Activated CD4-positive, CD25-positive, alpha-beta regulatory T cell (primary cell): ENCODE data around the gene NUP210.
"Not testable (repeated sequence)": the region's sequence is repeated elsewhere in the genome, so short reads cannot be mapped to it uniquely, and the experiment has no call there.

ENCODE experiments used
- DNase-seq, 4 experiments: peaks; one replicate each; lab custom pipeline; 2025; lab: John Stamatoyannopoulos, UW

The NUP210 gene

DNA sequence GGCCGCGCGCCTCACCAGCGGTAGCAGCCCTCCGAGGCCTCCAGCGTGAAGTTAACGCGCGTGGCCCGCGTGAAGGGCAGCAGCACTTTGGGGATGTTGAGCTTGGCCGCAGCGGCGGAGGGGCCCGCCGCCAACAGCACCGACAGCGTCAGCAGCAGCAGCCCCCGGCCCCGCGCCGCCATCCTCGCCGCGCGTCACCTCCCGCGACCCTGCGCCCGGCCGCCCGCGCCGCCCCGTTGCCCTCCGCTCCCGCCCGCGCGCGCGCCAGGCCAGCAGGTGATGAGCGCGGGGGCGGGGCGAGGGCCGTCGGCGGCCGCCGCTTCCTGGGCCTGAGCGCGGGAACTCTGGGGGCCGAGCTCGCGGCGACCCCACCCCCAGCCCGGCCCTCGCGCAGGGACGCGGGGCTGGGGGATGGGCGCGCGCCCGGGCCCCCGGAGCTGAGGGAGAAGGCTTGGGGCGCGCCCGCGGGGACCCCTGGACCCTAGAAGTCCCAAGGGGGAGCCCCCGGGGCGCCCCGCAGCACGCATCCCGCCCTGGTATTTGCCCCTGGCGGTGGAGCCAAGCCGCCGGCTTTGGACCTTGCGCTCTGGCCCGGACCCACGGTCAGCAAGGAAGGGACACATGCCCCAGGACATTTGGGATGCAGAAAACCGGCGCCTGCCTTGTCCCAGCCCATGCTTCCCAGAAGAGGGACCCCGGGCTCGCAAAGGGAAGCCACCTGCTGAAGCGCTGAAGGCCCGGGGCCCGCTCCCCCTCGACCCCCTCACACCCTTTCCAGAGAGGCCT lies at the start of gene NUP210:
NUP210 (minus strand) TSS at position 278 of the 786 bp plus-strand sequence; CDS start at position 182, 96 bp downstream.
- DNase-seq, result peak; percentile 25 to 43 (median 32)

DNA sequence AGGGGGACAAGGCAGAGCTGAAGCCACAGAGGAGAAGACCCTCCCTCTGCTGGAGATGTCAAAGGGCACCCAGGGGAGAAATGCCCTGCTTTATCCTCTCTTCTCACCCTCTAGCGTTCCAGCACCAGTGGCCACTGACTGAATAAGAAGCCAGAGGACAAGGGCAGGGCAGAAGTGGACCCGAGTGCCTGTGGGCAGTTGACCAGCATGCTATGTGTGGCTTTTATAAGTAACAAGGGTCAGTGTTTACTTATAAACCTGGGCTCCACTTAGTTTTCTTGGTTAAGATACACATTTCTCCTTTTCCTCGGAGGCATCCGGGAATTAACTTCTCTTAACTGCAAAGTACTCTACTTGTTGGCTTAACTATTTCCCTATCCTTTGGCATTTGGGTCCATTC lies 46.7 kb upstream of the NUP210 start:
- no peak for DNase-seq

DNA sequence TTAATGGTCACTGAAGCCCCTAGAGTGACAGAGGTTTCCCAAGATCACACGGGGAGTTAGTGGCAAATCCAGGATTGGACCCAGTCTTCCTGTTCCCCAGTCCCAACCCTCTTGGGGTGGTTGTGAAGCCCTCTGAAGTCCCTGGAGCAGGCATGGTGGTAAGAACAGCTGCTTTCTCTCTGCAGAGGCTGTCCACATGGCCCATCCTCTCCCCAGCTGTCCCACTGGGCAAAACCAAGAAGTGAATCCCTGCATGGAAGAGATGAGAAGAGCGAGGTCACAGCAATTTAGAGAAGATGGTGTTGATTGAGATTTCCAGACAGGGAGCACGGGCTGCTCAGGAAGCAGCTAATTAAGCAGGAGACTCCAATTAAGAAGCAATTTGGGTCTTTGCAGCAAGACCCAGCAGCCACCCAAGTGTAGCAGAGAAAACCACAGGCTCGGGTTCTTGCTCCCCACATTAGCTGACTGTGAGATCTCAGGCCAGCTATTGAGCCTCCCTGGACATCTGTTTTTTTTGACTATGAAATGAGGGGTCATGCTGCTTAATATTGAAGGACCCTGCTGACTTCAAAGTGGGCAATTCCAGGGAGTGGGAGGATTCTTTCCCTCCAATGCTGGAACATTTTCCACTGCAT lies 45.2 kb upstream of the NUP210 start:
- no peak for DNase-seq

DNA sequence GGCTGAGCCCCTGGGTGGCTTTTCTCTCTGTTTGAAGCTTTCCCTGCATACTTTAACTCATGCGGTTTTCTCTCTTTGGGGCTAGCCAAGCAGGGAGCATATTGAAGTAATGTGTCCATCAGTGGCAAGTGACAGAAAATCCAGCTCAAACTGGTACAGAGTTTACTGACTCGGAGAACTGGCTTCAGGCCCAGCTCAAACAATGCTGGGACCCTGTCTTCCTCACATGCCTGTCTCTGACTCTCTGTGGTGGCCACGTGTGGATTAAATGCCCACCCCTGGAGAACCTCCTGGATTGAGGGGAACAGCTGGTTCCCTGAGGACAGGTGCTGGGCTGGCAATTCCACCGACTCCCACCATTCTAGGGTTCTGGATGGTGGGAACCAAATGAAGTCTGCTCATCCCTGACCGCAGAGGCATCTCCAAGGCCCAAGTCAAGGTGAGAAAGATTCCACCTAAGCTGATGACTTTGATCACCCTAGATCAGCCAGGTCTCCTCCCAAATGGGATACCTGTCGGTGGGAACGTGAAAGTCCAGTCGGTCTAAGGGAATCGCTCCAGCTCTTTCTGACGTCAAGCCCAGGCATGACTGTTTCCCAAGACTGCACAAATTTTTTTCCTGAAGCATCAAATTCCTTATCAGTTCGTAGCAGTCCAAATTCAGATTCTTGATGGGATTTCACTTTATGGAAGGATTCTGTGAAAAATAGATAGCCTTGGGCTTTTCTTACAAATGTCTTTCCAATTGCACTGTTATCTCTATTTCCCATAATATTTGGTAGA lies 43.7 kb upstream of the NUP210 start:
- DNase-seq, result no peak

DNA sequence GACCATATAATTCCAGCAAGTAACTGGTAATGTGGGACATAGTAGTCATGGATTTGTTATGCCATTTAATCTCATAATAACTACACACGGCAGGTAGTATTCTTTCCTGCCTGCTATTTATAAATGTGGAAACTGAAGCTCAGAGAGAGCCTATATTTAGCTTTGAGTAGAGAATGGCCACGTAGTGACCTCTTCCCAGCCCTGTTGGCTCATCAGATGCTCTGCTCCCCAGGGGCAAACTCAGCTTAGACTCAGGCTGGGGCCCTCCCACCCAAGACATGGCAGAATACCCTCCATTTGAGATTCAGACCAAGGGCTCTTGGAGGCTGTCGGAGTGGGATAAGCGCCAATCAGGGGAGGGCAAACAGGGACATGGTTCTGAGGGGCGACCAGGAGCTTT lies 42.7 kb upstream of the NUP210 start:
- DNase-seq, result no peak

DNA sequence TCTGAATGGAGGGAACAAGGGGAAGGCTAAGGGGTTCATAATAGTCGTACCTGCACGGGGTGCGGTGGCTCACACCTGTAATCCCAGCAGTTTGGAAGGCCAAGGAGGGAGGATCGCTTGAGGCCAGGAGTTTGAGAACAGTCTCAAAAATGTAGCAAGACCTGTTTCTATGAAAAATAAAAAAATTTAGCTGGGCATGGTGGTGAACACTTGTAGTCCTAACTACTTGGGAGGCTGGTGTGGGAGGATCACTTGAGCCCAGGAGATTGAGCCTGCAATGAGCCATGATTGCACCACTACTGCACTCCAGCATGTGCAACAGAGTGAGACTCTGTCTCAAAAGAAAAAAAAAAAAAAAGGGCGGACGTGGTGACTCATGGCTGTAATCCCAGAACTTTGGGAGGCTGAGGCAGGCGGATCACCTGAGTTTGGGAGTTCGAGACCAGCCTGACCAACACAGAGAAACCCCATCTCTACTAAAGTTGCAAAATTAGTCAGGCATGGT lies 42.1 kb upstream of the NUP210 start:
- no peak for DNase-seq

DNA sequence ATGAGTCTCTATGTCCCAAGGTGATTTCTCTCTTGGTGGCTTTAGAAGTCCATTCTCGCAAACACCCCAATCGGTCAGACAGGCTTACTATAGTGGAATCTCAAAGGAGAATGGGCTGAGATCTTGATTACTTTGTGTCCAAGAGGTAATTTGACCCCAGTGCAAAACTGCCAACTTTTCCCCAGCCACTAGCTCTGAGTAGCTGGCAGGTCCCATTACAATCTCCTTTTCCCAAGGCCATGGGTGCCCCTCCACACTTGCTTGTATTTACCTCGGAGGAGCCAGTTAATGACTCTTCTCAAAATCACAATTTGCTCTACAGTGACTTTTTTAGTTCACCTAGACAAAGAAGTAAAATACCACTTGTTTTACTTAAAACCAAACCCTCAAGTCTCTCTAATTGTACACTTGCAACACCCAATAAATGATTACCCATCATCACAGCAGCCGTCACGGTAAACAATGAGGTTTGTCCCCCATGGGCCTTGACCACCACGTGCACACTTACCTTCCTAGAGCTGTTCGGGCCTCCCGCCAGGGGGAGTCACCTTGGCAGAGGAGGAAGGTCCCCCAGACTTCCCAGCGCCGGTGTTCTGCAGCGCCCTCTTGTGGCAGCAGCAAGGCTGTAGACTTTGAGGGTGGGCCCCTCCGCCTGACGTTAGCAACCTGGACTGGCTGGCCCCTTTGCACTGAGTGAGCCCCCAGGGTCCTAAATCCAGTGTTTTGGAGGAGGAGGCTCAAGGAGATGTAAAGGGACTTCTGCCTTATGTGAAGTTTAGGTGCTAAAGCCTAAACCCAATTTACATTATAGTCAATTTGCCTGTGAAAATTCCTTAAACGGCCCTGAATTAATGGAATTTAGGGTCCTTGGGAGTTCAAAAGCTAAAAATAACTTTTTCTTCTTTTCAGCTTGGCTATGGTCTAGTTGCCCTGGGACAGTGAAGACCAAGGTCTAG lies 41.3 kb upstream of the NUP210 start:
- peak; percentile 30 to 57 (median 46) for DNase-seq

DNA sequence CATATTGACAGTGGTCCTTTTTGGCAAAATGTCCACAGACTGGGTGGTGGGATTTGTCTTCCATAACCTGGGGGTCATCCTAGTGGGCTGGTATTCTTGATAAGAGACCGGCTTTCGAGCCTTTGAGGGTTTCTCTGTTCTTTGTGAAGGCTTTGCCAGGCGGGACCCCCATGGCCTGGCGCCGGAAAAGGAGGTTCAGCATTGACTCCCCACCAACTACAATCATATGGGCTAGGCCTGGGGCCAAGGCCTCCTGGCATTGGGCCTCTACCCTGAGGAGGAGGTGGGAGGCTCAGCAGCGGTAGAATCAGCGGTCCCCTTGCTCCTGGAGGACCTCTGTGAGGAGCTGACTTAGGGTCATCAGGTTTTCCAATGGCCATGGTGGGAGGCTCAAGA lies 40.2 kb upstream of the NUP210 start:
- no peak for DNase-seq

DNA sequence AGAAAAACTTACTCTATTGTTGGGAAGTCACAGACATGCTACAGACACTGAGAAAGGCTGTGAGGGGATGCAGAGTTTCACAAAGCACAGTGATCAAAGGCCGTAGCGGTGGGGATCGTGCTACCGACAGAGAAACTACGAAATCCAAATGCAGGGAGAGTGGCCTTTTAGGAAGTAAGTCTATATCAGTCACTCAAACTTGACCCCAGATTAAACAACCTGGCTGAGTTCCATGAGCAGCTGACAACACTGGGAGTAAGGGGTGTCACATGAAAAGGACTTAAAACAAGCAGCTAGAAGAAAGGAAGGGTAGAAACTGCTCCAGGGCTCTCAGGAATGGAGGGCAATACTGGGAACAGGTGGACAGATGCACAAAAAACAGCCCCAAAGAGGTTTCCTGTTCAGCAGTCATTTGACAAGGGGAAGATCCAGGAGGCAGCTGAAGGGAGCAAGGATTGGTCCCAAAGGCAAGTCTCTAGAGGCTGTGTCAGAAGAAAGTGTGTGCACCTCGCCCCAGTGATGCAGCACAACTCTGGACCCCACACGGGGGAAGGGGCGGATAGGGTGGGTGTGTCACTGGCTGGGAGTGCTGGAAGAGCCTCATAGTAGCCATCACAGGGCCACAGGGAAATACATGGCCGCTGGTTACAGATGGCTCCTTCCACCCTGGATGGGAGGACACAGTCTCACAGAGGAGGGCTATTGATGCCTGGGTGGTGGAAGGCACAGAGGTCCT lies 39.7 kb upstream of the NUP210 start:
- no peak for DNase-seq

DNA sequence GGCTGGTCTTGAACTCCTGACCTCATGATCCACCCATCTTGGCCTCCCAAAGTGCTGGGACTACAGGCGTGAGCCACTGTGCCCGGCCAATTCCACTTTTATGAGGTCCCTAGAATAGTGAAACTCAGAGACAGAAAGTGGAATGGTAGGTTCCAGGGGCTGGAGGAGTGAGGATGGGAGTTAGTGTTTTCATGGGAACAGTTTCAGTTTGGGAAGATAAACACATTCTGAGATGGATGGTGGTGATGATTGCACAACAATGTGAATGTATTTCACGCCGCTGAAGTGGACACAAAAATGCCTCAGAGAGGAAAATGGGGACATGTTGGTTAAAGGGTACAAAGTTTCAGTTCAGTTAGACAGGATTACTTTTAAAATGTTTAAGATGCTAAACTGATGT lies 37.5 kb upstream of the NUP210 start:
- no peak for DNase-seq

DNA sequence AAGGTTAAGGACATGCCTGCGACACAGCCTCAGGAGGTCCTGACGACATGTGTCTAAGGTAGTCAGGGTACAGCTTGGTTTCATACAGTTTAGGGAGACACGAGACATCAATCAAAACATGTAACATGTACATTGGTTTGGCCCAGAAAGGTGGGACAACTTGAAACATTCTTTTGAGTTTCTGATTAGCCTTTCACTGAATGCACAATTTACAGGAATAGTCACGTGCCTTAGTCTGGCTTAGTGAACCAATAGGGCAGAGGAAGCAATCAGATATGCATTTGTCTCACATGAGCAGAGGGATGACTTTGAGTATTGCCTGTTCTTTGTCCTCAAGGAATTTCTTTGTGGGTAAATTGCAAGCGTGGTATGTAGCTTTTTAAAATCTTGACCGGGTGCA lies 35.5 kb upstream of the NUP210 start:
- no peak for DNase-seq

DNA sequence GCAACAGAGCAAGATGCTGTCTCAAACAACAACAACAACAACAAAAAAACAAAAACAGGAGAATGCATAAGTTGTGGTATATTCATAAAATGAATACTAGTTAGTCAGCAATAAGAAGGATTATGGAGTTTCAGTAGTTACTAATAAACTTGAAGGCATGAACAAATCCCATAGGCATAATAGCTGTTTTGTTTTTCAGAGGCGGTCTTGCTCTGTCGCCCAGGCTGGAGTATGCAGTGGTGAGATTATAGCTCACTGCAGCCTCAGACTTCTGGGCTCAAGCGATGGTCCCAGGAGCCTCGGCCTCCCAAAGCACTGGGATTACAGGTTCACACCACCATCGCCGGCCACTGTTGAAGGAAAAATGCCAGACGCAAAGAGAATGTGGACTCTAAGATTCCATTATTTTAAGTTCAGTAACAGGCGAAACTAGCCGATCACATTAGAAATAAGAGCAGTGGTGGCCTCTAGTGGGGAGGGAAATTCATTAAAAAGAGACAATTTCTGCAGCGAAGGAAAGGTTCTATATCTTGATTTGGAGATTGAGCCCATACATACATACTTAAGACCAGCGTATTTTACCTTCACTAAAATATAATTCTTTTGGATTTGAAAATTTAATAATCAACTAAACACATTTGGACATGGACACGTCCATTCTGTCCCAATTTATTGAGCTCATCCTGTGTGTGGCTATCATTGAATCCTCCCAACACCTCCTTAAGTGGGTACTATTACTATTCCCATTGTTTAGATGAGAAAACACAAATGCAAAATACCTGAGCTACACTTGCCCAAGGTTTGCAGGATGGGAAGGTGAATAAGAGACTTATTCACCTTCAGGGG lies 32.6 kb upstream of the NUP210 start:
- peak in 1 of 4 experiments; percentile 11 for DNase-seq

DNA sequence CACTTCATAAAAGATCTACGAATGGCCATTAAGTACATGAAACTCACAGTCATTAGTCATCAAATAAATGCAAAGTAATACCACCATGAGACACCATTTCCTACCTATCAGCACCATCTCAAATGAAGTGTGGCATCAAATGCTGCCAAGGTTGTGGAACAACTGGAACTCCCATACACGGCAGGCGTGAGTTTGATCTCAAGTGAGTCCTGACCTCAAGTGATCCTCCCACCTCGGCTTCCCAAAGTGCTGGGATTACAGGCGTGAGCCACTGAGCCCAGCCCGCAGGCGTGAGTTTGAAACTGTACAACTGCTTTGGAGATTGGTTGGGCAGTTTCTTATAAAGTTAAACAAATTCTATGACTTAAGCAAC lies 31.2 kb upstream of the NUP210 start:
- DNase-seq, result peak in 1 of 4 experiments; percentile 22

DNA sequence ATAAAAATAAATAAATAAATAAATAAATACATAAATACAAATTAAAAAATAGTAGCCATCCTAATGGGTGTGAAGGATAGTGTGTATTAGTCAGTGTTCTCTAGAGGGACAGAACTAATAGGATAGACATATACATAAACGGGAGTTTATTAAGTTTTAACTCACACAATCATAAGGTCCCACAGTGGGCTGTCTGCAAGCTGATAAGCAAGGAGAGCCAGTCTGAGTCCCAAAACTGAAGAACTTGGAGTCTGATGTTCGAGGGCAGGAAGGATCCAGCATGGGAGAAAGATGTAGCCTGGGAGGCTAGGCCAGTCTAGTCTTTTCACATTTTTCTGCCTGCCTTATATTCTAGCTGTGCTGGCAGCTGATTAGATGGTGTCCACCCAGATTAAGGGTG lies 22.8 kb upstream of the NUP210 start:
- not testable (repeated sequence) for DNase-seq

DNA sequence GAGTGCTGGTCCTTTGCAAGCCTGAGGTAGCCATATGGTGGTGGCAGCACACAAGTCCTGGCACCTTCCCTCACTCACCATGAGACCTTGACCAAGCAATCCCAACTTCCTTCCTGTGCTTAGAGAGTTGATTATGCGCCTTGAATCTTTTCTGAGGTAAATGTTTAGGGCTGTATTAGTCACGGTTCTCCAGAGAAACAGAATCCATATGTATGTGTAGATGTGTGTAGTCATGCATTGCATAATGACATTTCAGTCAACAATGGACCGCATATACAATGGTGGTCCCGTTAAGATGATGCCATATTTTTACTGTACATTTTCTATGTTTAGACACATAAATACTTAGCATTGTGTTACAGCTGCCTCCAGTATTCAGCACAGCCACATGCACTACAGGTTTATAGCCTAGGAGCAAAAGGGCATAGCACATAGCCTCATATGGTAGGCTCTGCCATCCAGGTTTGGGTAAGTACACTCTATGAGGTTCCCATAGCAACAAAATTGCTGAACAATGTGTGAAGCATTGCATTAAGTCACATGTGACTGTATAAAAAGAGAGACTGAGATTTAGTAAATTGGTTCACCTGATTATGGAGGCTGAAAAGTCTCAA lies 20.2 kb upstream of the NUP210 start:
- no peak for DNase-seq

DNA sequence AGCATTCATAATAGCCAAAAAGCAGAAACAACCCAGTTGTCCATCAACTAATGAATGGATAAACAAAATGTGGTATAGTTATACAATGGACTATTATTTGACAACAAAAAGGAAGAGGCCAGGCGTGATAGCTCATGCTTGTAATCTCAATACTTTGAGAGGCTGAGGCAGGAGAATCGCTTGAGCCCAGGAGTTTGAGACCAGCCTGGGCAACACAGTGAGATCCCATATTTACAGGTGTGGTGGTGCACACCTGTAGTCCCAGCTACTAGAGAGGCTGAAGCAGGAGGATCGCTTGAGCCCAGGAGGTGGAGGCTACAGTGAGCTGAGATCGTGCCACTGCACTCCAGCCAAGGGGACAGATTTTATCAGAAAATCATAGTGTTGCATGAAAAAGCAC lies 16.1 kb upstream of the NUP210 start:
- DNase-seq, result not testable (repeated sequence)

DNA sequence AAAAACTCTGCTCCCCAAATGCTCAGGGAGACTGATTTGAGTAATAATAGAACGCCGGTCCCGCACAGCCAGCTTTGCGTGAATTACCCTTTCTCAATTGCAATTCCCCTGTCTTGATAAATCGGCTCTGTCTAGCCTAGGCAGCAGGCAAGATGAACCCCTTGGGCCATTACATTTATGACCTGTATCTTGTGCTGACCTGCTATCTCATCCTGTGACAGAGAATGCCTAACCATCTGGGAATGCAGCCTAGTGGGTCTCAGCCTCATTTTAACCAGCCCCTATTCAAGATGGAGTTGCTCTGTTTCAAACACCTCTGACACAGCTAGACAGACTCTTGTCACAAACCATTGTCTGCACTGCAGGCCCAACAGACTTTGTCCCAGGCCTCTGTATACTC lies 13.8 kb upstream of the NUP210 start:
- no peak for DNase-seq

DNA sequence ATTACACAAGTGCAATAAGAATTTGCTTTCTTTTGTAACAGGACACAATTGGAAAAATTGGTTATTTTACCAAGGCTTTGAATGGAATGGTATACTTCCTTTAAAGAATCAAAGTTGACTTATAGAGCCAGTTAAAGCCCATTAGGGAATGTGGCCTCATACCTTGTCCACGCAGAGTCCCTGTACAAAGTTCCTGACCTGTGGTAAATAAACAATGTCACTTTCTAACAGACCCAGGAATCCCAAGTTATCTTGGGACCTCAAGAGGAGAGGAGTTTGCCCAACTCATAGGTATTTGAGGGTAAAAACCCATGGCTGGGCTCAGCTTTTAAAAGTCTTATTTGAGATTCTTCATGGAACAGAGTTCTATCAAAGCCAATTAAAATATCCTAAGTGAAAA lies 12.0 kb upstream of the NUP210 start:
- DNase-seq, result no peak

DNA sequence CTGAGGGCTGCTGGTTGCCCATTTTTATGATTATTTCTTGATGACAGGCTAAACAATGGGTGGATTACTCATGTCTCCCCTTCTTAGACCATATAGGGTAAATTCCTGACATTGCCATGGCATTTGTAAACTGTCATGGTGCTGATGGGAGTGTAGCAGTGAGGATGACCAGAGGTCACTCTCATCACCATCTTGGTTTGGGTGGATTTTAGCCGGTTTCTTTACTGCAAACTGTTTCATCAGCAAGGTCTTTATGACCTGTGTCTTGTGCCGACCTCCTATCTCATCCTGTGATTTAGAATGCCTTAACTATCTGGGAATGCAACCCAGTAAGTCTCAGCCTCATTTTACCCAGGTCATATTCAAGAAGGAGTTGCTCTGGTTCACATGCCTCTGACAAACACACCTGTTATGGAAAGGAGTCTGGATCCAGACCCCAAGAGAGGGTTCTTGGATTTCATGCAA lies 10.3 kb upstream of the NUP210 start:
- not testable (repeated sequence) for DNase-seq
